Neuronal stem cell (in vitro differentiated cells): Measurements from ENCODE around the gene HARS2. TPM values are rescaled to one million over a fixed set of nuclear protein-coding genes. Genes with fewer than 3 reads are reported as not detected.

ENCODE experiments used
- DNase-seq: peaks from one replicate; pipeline ENCODE4 v3.0.0-alpha.2; 2013; ENCODE audit warnings: low spot score
- H2AFZ ChIP-seq: one replicate; pipeline ENCODE4 v1.6.1; 2013; ENCODE audit warnings: mild to moderate bottlenecking, low read length, inconsistent platforms
- H2AK5ac ChIP-seq: 2 replicates; pipeline ENCODE4 v1.6.1; 2013; ENCODE audit warnings: low read depth, mild to moderate bottlenecking, inconsistent platforms, low read length, moderate library complexity, mixed read lengths
- H2BK120ac ChIP-seq: 2 replicates; pipeline ENCODE4 v1.6.1; 2013; ENCODE audit warnings: low read depth, mild to moderate bottlenecking, inconsistent platforms, low read length, moderate library complexity, mixed read lengths
- H2BK12ac ChIP-seq: one replicate; pipeline ENCODE4 v1.6.1; 2013; ENCODE audit warnings: low read length, inconsistent platforms
- H2BK15ac ChIP-seq: 2 replicates; pipeline ENCODE4 v1.6.1; 2013; ENCODE audit warnings: mild to moderate bottlenecking, low read length, inconsistent platforms, mixed read lengths
- H2BK5ac ChIP-seq: one replicate; pipeline ENCODE4 v1.6.1; 2013; ENCODE audit warnings: inconsistent platforms, mild to moderate bottlenecking, low read length, moderate library complexity
- H3K14ac ChIP-seq: one replicate; pipeline ENCODE4 v1.6.1; 2013; ENCODE audit warnings: low read length, inconsistent platforms
- H3K18ac ChIP-seq: 2 replicates; pipeline ENCODE4 v1.6.1; 2013; ENCODE audit warnings: low read length, inconsistent platforms
- H3K23ac ChIP-seq: 2 replicates; pipeline ENCODE4 v1.6.1; 2013; ENCODE audit warnings: low read depth, mild to moderate bottlenecking, mixed read lengths, low read length, inconsistent platforms; ENCODE audit not compliant: poor library complexity
- H3K27ac ChIP-seq: replicated peaks from 3 replicates; pipeline ENCODE4 v1.5.1; 2013; ENCODE audit warnings: low read length, inconsistent platforms
- H3K27me3 ChIP-seq, 3 experiments: 2 replicates each; pipeline ENCODE4 v1.6.1; 2013; ENCODE audit warnings: low read length in 3 of 3, mild to moderate bottlenecking in 2 of 3, inconsistent platforms in 1 of 3, low read depth in 1 of 3, mixed read lengths in 1 of 3, moderate library complexity in 1 of 3; ENCODE audit not compliant: control insufficient read depth in 3 of 3, insufficient read depth in 3 of 3
- H3K36me3 ChIP-seq, 2 donors: replicated peaks in 1 of 2; 2 replicates each; pipeline ENCODE4 v1.6.1; 2013; ENCODE audit warnings: low read length in 2 of 2; ENCODE audit not compliant: control insufficient read depth in 2 of 2, insufficient read depth in 2 of 2
- H3K4ac ChIP-seq: 2 replicates; pipeline ENCODE4 v1.6.1; 2013; ENCODE audit warnings: inconsistent platforms, mild to moderate bottlenecking, low read length, moderate library complexity
- H3K4me1 ChIP-seq, 2 donors: 1 replicate in 1 of 2; 2 replicates in 1 of 2; pipeline ENCODE4 v1.6.1; 2013; ENCODE audit warnings: low read length in 2 of 2, low read depth in 1 of 2; ENCODE audit not compliant: control insufficient read depth in 2 of 2, insufficient read depth in 1 of 2
- H3K4me2 ChIP-seq: one replicate; pipeline ENCODE4 v1.6.1; 2013; ENCODE audit warnings: mild to moderate bottlenecking, low read length, inconsistent platforms; ENCODE audit not compliant: insufficient read depth, poor library complexity, severe bottlenecking
- H3K4me3 ChIP-seq, 2 donors: 2 replicates each; pipeline ENCODE4 v1.5.1; 2013; ENCODE audit warnings: low read length in 2 of 2, mild to moderate bottlenecking in 2 of 2, inconsistent platforms in 1 of 2, moderate library complexity in 1 of 2
- H3K79me1 ChIP-seq: one replicate; pipeline ENCODE4 v1.6.1; 2013; ENCODE audit warnings: low read depth, mild to moderate bottlenecking, inconsistent platforms, low read length, moderate library complexity
- H3K9ac ChIP-seq: one replicate; pipeline ENCODE4 v1.6.1; 2013; ENCODE audit warnings: mild to moderate bottlenecking, low read depth, low read length, inconsistent platforms; ENCODE audit not compliant: poor library complexity
- H3K9me3 ChIP-seq, 2 donors: replicated peaks in 1 of 2; 2 replicates each; pipeline versions ENCODE3 to v1.6.1; 2013; ENCODE audit warnings: low read length in 2 of 2, mild to moderate bottlenecking in 2 of 2, inconsistent platforms in 1 of 2, low read depth in 1 of 2, mixed read lengths in 1 of 2, moderate library complexity in 1 of 2; ENCODE audit not compliant: control insufficient read depth in 2 of 2, insufficient read depth in 1 of 2
- H4K8ac ChIP-seq: one replicate; pipeline ENCODE4 v1.6.1; 2013; ENCODE audit warnings: low read depth, mild to moderate bottlenecking, inconsistent platforms, low read length, moderate library complexity
- H4K91ac ChIP-seq: one replicate; pipeline ENCODE4 v1.6.1; 2013; ENCODE audit warnings: low read length, low read depth, mild to moderate bottlenecking, inconsistent platforms; ENCODE audit not compliant: poor library complexity
- WGBS, 2 donors: extraction: QIAGEN DNeasy Blood & Tissue Kit; methylation state at CpG; one replicate each; pipeline ENCODE4 v1.1.7; 2013; ENCODE audit warnings: missing lambda C conversion rate in 2 of 2, mixed read lengths in 1 of 2; ENCODE audit not compliant: insufficient read length in 2 of 2, insufficient replicate concordance in 1 of 2; ENCODE audit errors: extremely low coverage in 2 of 2; 5-methylcytosine and 5-hydroxymethylcytosine counted together
- small RNA-seq: library from polyadenylated mRNA; stranded (forward); fragments of <200 nt; extraction: miRNeasy Mini kit (QIAGEN cat#:217004); gene quantifications from one replicate; pipeline ENCODE3, GENCODE V24; 2013; ENCODE audit not compliant: insufficient read depth

HARS2 gene

GRCh38 chr5:140734354-140734753 lies 43.1 kb downstream of the HARS2 start:
- Histone ChIP-seq H3K4ac (no peak overlapping the region), H3K79me1 (no peaks in the 10 kb centered on the region), H2AFZ (no peak overlapping the region), H3K9me3 (no peaks in the 10 kb centered on the region), H3K18ac (no peak overlapping the region), H4K8ac (no peak overlapping the region), H3K4me1 (no peaks in the 10 kb centered on the region), H3K36me3 (no peaks in the 10 kb centered on the region), H3K27ac (no peak overlapping the region), H3K27me3 (no peaks in the 10 kb centered on the region), H3K4me2 (no peak overlapping the region), H3K14ac (no peak overlapping the region), H3K4me3 (no peak overlapping the region), H3K9ac (no peak overlapping the region), H2BK12ac (no peak overlapping the region), H2BK120ac (no peak overlapping the region), H2BK15ac (no peak overlapping the region), H3K23ac (no peak overlapping the region), H2BK5ac (no peak overlapping the region), H2AK5ac (no peak overlapping the region), H4K91ac (no peak overlapping the region)
- no CpG with 5 or more reads among the region's 7 CpGs for WGBS, 2 donors
- DNase-seq: no peak

- Histone ChIP-seq H2BK15ac (no peak overlapping the region), H2AK5ac (no peak overlapping the region), H3K4ac (no peak overlapping the region), H3K4me2 (no peak overlapping the region), H3K18ac (no peak overlapping the region), H3K9ac (no peak overlapping the region), H3K4me3 (no peak overlapping the region), H3K27ac (no peak overlapping the region), H3K4me1 (no peaks in the 10 kb centered on the region), H3K23ac (no peak overlapping the region), H2BK12ac (no peak overlapping the region), H2BK120ac (no peak overlapping the region), H3K36me3 (no peaks in the 10 kb centered on the region), H4K8ac (no peak overlapping the region), H4K91ac (no peak overlapping the region), H2AFZ (no peak overlapping the region), H3K27me3 (no peaks in the 10 kb centered on the region), H3K9me3 (peaks cover 2 to 4% of the 10 kb centered on the region in 2 donors), H3K79me1 (no peaks in the 10 kb centered on the region), H3K14ac (no peak overlapping the region), H2BK5ac (no peak overlapping the region)
- no CpG with 5 or more reads among the region's 1 CpG for WGBS, 2 donors
- DNase-seq: no peak
Measured at GRCh38 chr5:140737486-140737885, 46.2 kb downstream of the HARS2 start.

- H3K23ac ChIP-seq: no peak overlapping the region
- H3K4me1 ChIP-seq: no peaks in the 10 kb centered on the region
- no peak overlapping the region for H4K8ac ChIP-seq
- DNase-seq: no peak
- no peaks in the 10 kb centered on the region for H3K36me3 ChIP-seq
- no peak overlapping the region for H3K4me3 ChIP-seq
- no peak overlapping the region for H3K27ac ChIP-seq
- no peak overlapping the region for H3K18ac ChIP-seq
- H3K27me3 ChIP-seq: no peaks in the 10 kb centered on the region
- no peaks in the 10 kb centered on the region for H3K79me1 ChIP-seq
- no peak overlapping the region for H2AFZ ChIP-seq
- H4K91ac ChIP-seq: no peak overlapping the region
- H2BK5ac ChIP-seq: no peak overlapping the region
- no CpG with 5 or more reads among the region's 1 CpG for WGBS, 2 donors
- H3K14ac ChIP-seq: no peak overlapping the region
- no peak overlapping the region for H3K9ac ChIP-seq
- peaks cover 2 to 4% of the 10 kb centered on the region in 2 donors for H3K9me3 ChIP-seq
- no peak overlapping the region for H2BK12ac ChIP-seq
- no peak overlapping the region for H2AK5ac ChIP-seq
- H3K4me2 ChIP-seq: no peak overlapping the region
- H2BK120ac ChIP-seq: no peak overlapping the region
- H2BK15ac ChIP-seq: no peak overlapping the region
- H3K4ac ChIP-seq: no peak overlapping the region
Measured at GRCh38 chr5:140741967-140742366, 50.7 kb downstream of the HARS2 start.

Small RNA genes within 50 kb of the gene (small RNA-seq; reads per million reads assigned to genes)
- gene VTRNA1-1: 313 reads per million, percentile 98 among the genes with 10 or more reads in this experiment
- not detected for gene VTRNA1-2
- gene VTRNA1-3: 11.0 reads per million, percentile 61 among the genes with 10 or more reads in this experiment
